ENCODE data around the gene CSRNP3. TPM values are rescaled to one million over a fixed set of nuclear protein-coding genes. Genes with fewer than 3 reads are reported as not detected.

The CSRNP3 gene
- total and polyA plus RNA-seq, 2 donors (not counting 1 experiment from before 2014, with no cell fraction given), result not detected

- Histone ChIP-seq H3K27ac (ENCODE audit: low read length in 2 of 2) (no peak overlapping the region), H3K9me3 (ENCODE audit: control extremely low read depth in 1 of 3, control insufficient read depth in 2 of 3, insufficient read depth in 1 of 3, low read length in 2 of 3) (no peaks in the 10 kb centered on the region), H3K9ac (ENCODE audit: low read length) (no peak overlapping the region), H3K36me3 (replicated peaks in 1 of 2; ENCODE audit: control extremely low read depth in 1 of 2, control insufficient read depth in 1 of 2, extremely low read depth in 1 of 2, insufficient read depth in 2 of 2, low read length in 1 of 2) (no peaks in the 10 kb centered on the region), H3K27me3 (replicated peaks in 1 of 4; ENCODE audit: control extremely low read depth in 1 of 4, control insufficient read depth in 3 of 4, insufficient read depth in 4 of 4, low read length in 3 of 4) (no peaks in the 10 kb centered on the region), H3K4me2 (replicated peaks; ENCODE audit: low read depth, low read length, poor library complexity, severe bottlenecking) (no peak overlapping the region), H3K4me3 (ENCODE audit: control extremely low read depth in 1 of 5, extremely low read depth in 1 of 5, insufficient read depth in 1 of 5, low read depth in 2 of 5, low read length in 4 of 5) (no peak overlapping the region), H4K20me1 (ENCODE audit: control insufficient read depth, insufficient read depth, low read length, poor library complexity, severe bottlenecking) (no peaks in the 10 kb centered on the region), H3K4me1 (ENCODE audit: control insufficient read depth in 2 of 2, insufficient read depth in 2 of 2, low read length in 2 of 2) (peaks cover 0 to 4% of the 10 kb centered on the region in 2 donors), H3K79me2 (ENCODE audit: control insufficient read depth, insufficient read depth, low read length) (no peaks in the 10 kb centered on the region), H2AFZ (ENCODE audit: insufficient read depth, low read depth, low read length, poor library complexity, severe bottlenecking) (no peak overlapping the region)
- TF ChIP-seq CTCF (IDR thresholded peaks at IDR 0.05) (no peak), EZH2 (IDR thresholded peaks at IDR 0.05; ENCODE audit: borderline replicate concordance, insufficient read depth, low read depth, low read length, poor library complexity, severe bottlenecking) (no peak)
- Mint-ChIP-seq H3K27me3 (peaks cover 6% of the 10 kb centered on the region), H3K9me3 (ENCODE audit: insufficient read depth) (no peaks in the 10 kb centered on the region), H3K4me1 (peaks cover 7% of the 10 kb centered on the region), H3K27ac (no peak overlapping the region), H3K4me3 (no peak overlapping the region)
- intact Hi-C loops (cut with micrococcal nuclease), result no loop called here
- WGBS (ENCODE audit: insufficient coverage), result 88% methylated on average over 2 of the region's 6 CpGs
- ATAC-seq (ENCODE audit: low read depth) (no peak), DNase-seq (no peak)
- ChIA-PET POLR2A (no interaction called here), CTCF (no interaction called here)
These were observed 186.2 kb downstream of the CSRNP3 start for GRCh38 chr2:165655661-165656060.

- Mint-ChIP-seq H3K27ac (no peak overlapping the region), H3K4me3 (no peak overlapping the region), H3K4me1 (peaks cover 15% of the 10 kb centered on the region), H3K27me3 (peaks cover 6% of the 10 kb centered on the region), H3K9me3 (ENCODE audit: insufficient read depth) (no peaks in the 10 kb centered on the region)
- Histone ChIP-seq H2AFZ (ENCODE audit: insufficient read depth, low read depth, low read length, poor library complexity, severe bottlenecking) (peak overlapping the region; percentile 39), H3K27me3 (replicated peaks in 1 of 4; ENCODE audit: control extremely low read depth in 1 of 4, control insufficient read depth in 3 of 4, insufficient read depth in 4 of 4, low read length in 3 of 4) (no peaks in the 10 kb centered on the region), H3K36me3 (replicated peaks in 1 of 2; ENCODE audit: control extremely low read depth in 1 of 2, control insufficient read depth in 1 of 2, extremely low read depth in 1 of 2, insufficient read depth in 2 of 2, low read length in 1 of 2) (no peaks in the 10 kb centered on the region), H3K4me1 (ENCODE audit: control insufficient read depth in 2 of 2, insufficient read depth in 2 of 2, low read length in 2 of 2) (peaks cover 0 to 8% of the 10 kb centered on the region in 2 donors), H3K9me3 (ENCODE audit: control extremely low read depth in 1 of 3, control insufficient read depth in 2 of 3, insufficient read depth in 1 of 3, low read length in 2 of 3) (no peaks in the 10 kb centered on the region), H3K4me3 (ENCODE audit: control extremely low read depth in 1 of 5, extremely low read depth in 1 of 5, insufficient read depth in 1 of 5, low read depth in 2 of 5, low read length in 4 of 5) (no peak overlapping the region), H3K9ac (ENCODE audit: low read length) (no peak overlapping the region), H3K79me2 (ENCODE audit: control insufficient read depth, insufficient read depth, low read length) (no peaks in the 10 kb centered on the region), H4K20me1 (ENCODE audit: control insufficient read depth, insufficient read depth, low read length, poor library complexity, severe bottlenecking) (no peaks in the 10 kb centered on the region), H3K27ac (ENCODE audit: low read length in 2 of 2) (no peak overlapping the region), H3K4me2 (replicated peaks; ENCODE audit: low read depth, low read length, poor library complexity, severe bottlenecking) (no peak overlapping the region)
- ChIA-PET CTCF (no interaction called here), POLR2A (no interaction called here)
- DNase-seq (no peak), ATAC-seq (ENCODE audit: low read depth) (no peak)
- TF ChIP-seq CTCF (IDR thresholded peaks at IDR 0.05), result no peak
- TF ChIP-seq EZH2 (IDR thresholded peaks at IDR 0.05; ENCODE audit: borderline replicate concordance, insufficient read depth, low read depth, low read length, poor library complexity, severe bottlenecking), result no peak
- WGBS (ENCODE audit: insufficient coverage), result 0% methylated on average over 1 of the region's 3 CpGs
- intact Hi-C loops (cut with micrococcal nuclease), result no loop called here
These were observed 190.9 kb downstream of the CSRNP3 start for GRCh38 chr2:165660361-165660760.
